ENCODE measurements around the gene SENP5.
A peak's percentile ranks its signal among the peaks of the same experiment; 100 is the strongest.

SENP5 gene

DNA sequence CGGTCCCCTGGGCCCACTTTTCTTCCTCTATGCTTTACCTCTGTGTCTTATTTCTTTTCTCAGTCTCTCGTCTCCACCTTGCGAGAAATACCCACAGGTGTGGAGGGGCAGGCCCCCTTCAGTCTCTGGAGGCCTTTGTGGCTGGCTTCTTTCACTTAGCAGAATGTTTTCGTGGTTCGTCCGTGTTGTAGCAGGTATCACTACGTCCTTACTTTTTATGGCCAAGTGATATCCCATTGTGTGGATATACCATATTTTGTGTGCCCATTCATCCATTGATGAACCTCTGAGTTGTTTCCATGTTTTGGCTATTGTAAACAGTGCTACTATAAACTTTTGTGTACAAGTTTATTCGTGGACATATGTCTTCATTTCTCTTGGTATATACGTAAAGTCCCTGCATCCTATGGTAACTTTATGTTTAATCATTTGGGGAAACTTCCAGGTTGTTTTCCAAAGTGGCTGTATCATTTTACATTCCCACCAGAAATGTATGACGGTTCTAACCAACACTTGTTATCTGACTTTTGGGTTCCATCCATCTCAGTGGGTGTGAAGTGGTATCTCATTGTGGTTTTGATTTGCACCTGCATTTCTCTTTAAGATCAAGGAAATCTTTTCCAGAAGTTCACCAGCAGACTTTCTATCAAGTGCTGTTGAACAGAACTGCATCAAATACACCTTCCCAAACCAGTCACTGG, 95.4 kb downstream of the SENP5 start:
- Histone ChIP-seq H3K27ac (ENCODE audit: low read length) (no peak overlapping the region), H3K27me3 (ENCODE audit: control insufficient read depth in 1 of 2, insufficient read depth in 2 of 2, low read length in 2 of 2) (no peaks in the 10 kb centered on the region), H3K9ac (ENCODE audit: low read length in 2 of 2) (no peak overlapping the region), H3K4me1 (ENCODE audit: control insufficient read depth, insufficient read depth, low read length) (peaks cover 10% of the 10 kb centered on the region), H3K36me3 (ENCODE audit: control insufficient read depth in 2 of 2, insufficient read depth in 2 of 2, low read length in 2 of 2) (peaks cover 0 to 5% of the 10 kb centered on the region in 2 donors), H3K4me3 (ENCODE audit: low read length in 2 of 2) (no peak overlapping the region), H3K9me3 (ENCODE audit: control insufficient read depth in 2 of 2, low read length in 2 of 2) (no peaks in the 10 kb centered on the region)

DNA sequence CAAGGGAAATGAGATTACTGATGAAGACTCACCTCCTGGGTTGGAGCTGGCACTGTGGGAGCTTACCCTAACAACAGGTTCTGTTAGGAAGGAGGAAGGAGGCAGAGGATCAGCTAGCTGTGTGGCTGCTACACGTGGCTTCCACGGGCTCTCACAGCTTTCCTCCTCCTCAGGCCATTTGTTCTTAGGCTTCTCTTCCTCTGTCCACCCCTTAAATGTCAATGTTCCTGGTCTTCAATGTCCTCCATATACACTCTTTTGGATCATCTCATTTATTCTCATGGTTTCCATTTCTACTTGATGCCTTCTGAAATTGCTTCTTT, 95.9 kb downstream of the SENP5 start:
- Histone ChIP-seq H3K27ac (ENCODE audit: low read length) (no peak overlapping the region), H3K27me3 (ENCODE audit: control insufficient read depth in 1 of 2, insufficient read depth in 2 of 2, low read length in 2 of 2) (no peaks in the 10 kb centered on the region), H3K4me1 (ENCODE audit: control insufficient read depth, insufficient read depth, low read length) (peaks cover 13% of the 10 kb centered on the region), H3K9me3 (ENCODE audit: control insufficient read depth in 2 of 2, low read length in 2 of 2) (no peaks in the 10 kb centered on the region), H3K36me3 (ENCODE audit: control insufficient read depth in 2 of 2, insufficient read depth in 2 of 2, low read length in 2 of 2) (peaks cover 0 to 5% of the 10 kb centered on the region in 2 donors), H3K4me3 (ENCODE audit: low read length in 2 of 2) (no peak overlapping the region), H3K9ac (ENCODE audit: low read length in 2 of 2) (no peak overlapping the region)

DNA sequence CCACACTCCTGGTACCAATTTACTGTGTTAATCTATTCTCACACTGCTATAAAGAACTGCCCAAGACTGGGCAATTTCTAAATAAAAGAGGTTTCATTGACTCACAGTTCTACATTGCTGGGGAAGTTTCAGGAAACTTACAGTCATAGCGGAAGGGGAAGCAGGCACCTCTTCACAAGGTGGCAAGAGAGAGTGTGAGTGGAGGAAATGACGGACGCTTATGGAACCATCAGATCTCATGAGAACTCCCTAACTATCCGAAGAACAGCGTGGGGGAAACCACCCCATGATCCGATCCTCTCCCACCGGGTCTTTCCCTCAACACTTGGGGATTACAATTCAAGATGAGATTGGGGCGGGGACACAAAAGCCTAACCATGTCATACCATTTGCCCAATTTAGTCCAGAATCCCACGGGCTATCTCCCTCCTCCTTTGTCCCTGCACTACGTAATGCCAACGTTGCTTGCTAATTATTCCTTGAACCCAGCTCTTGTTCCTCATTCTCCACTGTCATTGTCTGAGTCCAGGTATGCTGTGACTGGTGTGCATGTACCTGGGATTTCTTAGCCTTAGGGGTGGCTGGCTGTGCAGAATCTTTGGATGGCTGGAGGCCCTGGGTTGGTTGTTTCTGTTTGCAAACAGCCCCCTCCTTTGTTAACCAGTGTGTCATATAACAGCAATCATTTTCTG, 97.5 kb downstream of the SENP5 start:
- no peaks in the 10 kb centered on the region for H3K27me3 ChIP-seq (ENCODE audit: control insufficient read depth in 1 of 2, insufficient read depth in 2 of 2, low read length in 2 of 2)
- H3K27ac ChIP-seq (ENCODE audit: low read length) = no peak overlapping the region
- peaks cover 19% of the 10 kb centered on the region for H3K4me1 ChIP-seq (ENCODE audit: control insufficient read depth, insufficient read depth, low read length)
- no peaks in the 10 kb centered on the region for H3K9me3 ChIP-seq (ENCODE audit: control insufficient read depth in 2 of 2, low read length in 2 of 2)
- H3K4me3 ChIP-seq (ENCODE audit: low read length in 2 of 2) = no peak overlapping the region
- no peak overlapping the region for H3K9ac ChIP-seq (ENCODE audit: low read length in 2 of 2)
- peaks cover 0 to 5% of the 10 kb centered on the region in 2 donors for H3K36me3 ChIP-seq (ENCODE audit: control insufficient read depth in 2 of 2, insufficient read depth in 2 of 2, low read length in 2 of 2)

DNA sequence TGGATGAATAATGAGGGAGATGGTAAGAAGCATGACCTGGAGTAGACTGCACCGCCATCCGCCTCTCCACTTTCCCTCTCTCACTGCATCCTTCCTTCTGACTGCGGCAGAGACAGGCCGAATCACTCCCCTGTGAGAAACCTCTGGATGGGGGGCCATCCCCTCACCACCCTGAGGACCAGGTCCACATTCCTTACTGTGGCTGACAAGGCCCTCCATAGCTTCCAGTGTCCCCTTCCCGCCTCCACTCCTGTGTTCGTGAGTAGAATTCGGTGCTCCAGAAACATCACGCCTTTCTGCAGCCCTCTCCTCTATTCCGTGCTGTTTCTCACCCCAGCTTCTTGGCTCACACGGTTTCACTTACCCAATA, 98.1 kb downstream of the SENP5 start:
- H3K27me3 ChIP-seq (ENCODE audit: control insufficient read depth in 1 of 2, insufficient read depth in 2 of 2, low read length in 2 of 2) = no peaks in the 10 kb centered on the region
- no peak overlapping the region for H3K27ac ChIP-seq (ENCODE audit: low read length)
- H3K9me3 ChIP-seq (ENCODE audit: control insufficient read depth in 2 of 2, low read length in 2 of 2) = no peaks in the 10 kb centered on the region
- no peak overlapping the region for H3K9ac ChIP-seq (ENCODE audit: low read length in 2 of 2)
- peaks cover 0 to 5% of the 10 kb centered on the region in 2 donors for H3K36me3 ChIP-seq (ENCODE audit: control insufficient read depth in 2 of 2, insufficient read depth in 2 of 2, low read length in 2 of 2)
- no peak overlapping the region for H3K4me3 ChIP-seq (ENCODE audit: low read length in 2 of 2)
- H3K4me1 ChIP-seq (ENCODE audit: control insufficient read depth, insufficient read depth, low read length) = peaks cover 20% of the 10 kb centered on the region

DNA sequence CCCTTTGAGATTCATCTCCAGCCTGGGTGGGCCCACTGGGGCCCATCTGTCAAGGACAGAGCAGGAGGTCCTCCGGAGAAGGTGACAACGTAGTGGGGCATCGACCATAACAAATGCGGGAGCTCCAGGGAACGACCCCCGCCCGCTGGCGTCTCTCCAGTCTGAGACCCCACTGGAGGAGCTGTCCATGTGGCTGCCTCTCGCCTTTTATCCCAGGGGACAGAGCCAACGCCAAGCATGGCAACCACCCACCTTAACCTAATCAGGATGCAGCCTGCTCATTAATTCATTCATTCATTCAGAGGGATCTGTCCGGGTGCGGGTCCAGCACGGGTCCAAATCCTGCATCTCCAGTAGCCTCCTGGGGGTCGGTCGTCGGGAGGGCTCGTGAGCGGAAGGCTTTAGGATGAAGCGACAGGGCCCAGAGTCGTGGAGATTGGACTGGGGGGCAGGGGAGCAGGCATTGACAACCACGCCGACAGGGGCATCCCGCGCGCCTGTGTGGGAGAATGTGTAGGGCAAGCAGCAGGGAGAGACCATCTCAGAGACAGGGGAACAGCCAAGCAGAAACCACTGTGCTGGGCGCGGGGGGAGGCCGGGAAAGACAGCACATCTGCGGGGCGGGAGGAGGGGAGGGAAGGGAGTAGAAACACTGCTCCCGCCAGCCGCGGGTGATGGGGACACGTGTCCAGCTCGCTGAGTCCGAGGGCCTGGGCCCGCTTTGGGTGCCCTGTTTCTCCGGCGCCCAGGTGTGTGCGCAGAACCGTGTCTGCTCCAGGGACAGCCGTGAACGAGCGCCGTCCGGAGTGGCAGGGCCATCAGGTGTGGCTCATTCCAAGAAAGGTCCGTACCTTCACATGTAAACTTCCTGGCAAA, 99.0 kb downstream of the SENP5 start:
- no peaks in the 10 kb centered on the region for H3K9me3 ChIP-seq (ENCODE audit: control insufficient read depth in 2 of 2, low read length in 2 of 2)

DNA sequence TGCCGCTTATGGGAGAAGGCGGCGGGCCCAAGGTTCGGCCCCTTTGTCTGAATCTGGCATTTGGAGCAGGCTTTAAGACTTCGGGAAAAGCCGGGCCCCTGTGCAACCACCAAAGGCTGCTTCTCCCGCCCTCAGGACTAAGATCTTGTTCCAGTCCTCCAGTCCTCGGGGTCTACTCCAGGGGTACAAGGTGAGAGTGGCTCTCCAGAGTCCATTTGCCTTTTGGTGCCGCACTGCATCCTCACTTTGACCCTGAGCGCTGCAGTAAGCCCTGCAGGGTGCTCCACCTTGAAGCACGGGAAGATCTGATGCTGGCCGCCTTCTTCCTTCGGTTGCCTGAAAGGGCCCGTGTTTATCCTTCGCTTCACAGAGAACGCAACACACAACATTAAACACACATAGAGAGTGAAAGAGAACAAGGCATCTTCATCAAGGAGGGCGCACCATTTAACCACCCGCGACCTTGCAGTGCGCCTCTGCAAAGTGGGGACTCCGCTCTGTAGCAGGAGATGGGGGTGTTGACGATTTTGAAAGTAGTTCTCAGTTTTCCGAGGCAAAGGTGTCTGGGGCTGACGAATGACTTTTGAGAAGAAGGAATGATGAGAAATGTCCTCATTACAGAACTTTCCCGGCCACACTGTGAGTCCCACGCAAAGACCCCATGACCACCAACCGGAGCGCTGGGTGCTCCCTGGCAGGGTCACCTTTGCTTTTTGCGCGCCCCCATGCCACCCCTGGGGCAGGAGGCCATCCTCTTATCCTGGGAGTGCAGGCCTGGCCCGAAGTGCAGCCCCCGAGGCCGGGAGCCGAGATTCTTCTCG, 99.9 kb downstream of the SENP5 start:
- H3K9ac ChIP-seq (ENCODE audit: low read length in 2 of 2) = peak overlapping the region; percentile 60 to 71

More for the DNA sequence above, 99.0 kb downstream of the SENP5 start:
- Histone ChIP-seq H3K27me3 (ENCODE audit: control insufficient read depth in 1 of 2, insufficient read depth in 2 of 2, low read length in 2 of 2) (no peaks in the 10 kb centered on the region), H3K27ac (ENCODE audit: low read length) (no peak overlapping the region), H3K36me3 (ENCODE audit: control insufficient read depth in 2 of 2, insufficient read depth in 2 of 2, low read length in 2 of 2) (peaks cover 0 to 3% of the 10 kb centered on the region in 2 donors), H3K9ac (ENCODE audit: low read length in 2 of 2) (no peak overlapping the region), H3K4me1 (ENCODE audit: control insufficient read depth, insufficient read depth, low read length) (peaks cover 20% of the 10 kb centered on the region), H3K4me3 (ENCODE audit: low read length in 2 of 2) (no peak overlapping the region)

DNA sequence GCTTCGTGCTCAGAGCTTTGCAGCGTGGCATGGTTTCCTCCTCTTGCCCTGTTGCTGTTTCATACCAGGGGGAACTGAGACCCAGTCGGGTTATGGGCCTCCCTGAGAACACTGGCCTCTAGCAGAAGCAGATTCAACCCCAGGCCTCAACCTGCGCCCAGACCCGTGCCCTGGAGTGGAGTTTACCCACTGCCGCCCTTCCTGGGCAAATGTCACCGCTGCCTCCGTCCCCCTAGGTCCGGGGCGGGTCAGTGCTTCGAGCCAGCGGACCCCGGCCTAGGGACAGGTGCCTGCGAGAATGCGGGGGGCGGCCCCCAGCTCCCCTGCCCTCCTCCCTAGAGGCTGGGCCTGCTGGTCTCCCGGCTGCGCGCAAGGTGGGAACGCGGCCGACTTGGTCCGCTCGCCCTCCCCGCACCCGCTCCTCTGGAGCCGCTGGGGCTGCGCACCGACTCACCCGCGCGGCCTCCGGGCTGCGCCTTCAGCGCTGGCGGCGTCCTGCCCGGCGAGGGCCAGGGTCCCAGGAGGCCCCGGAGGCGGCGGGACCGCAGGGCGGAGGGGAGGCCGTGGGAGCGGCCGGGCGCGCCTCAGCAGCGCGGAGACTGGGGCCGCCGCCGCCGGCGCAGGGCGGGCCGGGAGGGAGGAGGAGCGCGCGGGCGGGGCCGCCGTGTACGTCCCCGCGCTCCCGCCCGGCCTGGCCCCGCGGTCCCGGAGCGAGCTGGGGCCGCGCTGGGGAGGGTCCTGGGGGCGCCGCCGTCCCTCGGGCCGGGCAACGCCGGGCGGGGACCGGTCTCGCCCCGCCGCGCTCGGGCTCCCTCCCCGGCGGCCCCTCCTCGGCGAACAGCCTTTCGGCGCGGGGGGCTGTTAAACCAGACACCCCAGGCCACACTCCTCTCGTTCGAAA, 100.8 kb downstream of the SENP5 start, which contains the start of gene PIGZ:
PIGZ (minus strand) TSS at position 601 of the 901 bp plus-strand sequence. CDS start 16,802 bp downstream, outside the sequence.
- no peak within 1 kb of the TSS for H3K27ac ChIP-seq (ENCODE audit: low read length)
- no peaks in the 10 kb centered on the region for H3K9me3 ChIP-seq (ENCODE audit: control insufficient read depth in 2 of 2, low read length in 2 of 2)
- H3K27me3 ChIP-seq (ENCODE audit: control insufficient read depth in 1 of 2, insufficient read depth in 2 of 2, low read length in 2 of 2) = no peaks in the 10 kb centered on the region
- peak within 1 kb of the TSS; percentile 69 to 81 for H3K4me3 ChIP-seq (ENCODE audit: low read length in 2 of 2)
- H3K36me3 ChIP-seq (ENCODE audit: control insufficient read depth in 2 of 2, insufficient read depth in 2 of 2, low read length in 2 of 2) = peaks cover 0 to 3% of the 10 kb centered on the region in 2 donors
- H3K4me1 ChIP-seq (ENCODE audit: control insufficient read depth, insufficient read depth, low read length) = peaks cover 20% of the 10 kb centered on the region
- peak within 1 kb of the TSS; percentile 60 to 71 for H3K9ac ChIP-seq (ENCODE audit: low read length in 2 of 2)

More for the DNA sequence above, 99.9 kb downstream of the SENP5 start:
- Histone ChIP-seq H3K9me3 (ENCODE audit: control insufficient read depth in 2 of 2, low read length in 2 of 2) (no peaks in the 10 kb centered on the region), H3K27me3 (ENCODE audit: control insufficient read depth in 1 of 2, insufficient read depth in 2 of 2, low read length in 2 of 2) (no peaks in the 10 kb centered on the region), H3K36me3 (ENCODE audit: control insufficient read depth in 2 of 2, insufficient read depth in 2 of 2, low read length in 2 of 2) (peaks cover 0 to 3% of the 10 kb centered on the region in 2 donors), H3K4me3 (ENCODE audit: low read length in 2 of 2) (peak overlapping the region; percentile 69 to 81), H3K4me1 (ENCODE audit: control insufficient read depth, insufficient read depth, low read length) (peaks cover 20% of the 10 kb centered on the region), H3K27ac (ENCODE audit: low read length) (no peak overlapping the region)

DNA sequence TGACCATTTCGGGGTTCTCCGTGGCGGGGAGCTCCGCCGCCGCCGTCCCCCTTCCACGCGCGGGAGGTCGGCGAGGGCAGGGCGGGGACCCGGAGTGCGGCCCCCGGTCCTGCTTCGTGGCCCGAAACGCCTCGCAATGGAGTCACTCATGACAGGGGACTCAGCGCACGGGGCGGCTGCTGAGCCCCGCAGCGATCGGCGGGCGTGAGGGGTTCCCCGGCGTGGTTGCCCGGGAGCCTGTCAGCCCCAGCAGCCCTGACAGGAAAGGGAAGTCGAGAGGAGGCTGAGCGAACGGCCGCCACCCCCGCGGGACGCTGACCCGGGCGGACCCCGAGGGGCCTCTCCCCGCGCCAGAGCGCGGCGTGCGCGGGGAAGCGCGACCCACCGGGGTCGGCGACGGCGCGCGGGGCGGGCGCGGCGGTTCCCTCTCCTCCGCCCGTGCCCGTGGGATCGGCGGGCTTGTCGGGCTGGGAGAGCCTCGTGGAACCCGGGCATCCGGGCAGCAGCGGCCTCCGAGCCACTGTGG, 101.5 kb downstream of the SENP5 start:
- H3K27ac ChIP-seq (ENCODE audit: low read length) = no peak overlapping the region

More for the DNA sequence above, 101.5 kb downstream of the SENP5 start:
- Histone ChIP-seq H3K36me3 (ENCODE audit: control insufficient read depth in 2 of 2, insufficient read depth in 2 of 2, low read length in 2 of 2) (peaks cover 0 to 3% of the 10 kb centered on the region in 2 donors), H3K9me3 (ENCODE audit: control insufficient read depth in 2 of 2, low read length in 2 of 2) (no peaks in the 10 kb centered on the region), H3K9ac (ENCODE audit: low read length in 2 of 2) (peak overlapping the region; percentile 55 to 58), H3K4me3 (ENCODE audit: low read length in 2 of 2) (peak overlapping the region; percentile 67 to 81), H3K27me3 (ENCODE audit: control insufficient read depth in 1 of 2, insufficient read depth in 2 of 2, low read length in 2 of 2) (no peaks in the 10 kb centered on the region), H3K4me1 (ENCODE audit: control insufficient read depth, insufficient read depth, low read length) (peaks cover 20% of the 10 kb centered on the region)
